Stimulated activated naive CD8-positive, alpha-beta T cell treated with anti-CD3 and anti-CD28 coated beads, Interleukin-15, amount 100 ng/mL, for 72 hours (primary cell): ENCODE data around the gene HOXD13.

ENCODE experiments used
- ATAC-seq: fragments of 150-1000 bp; cut with Tn5 transposase; 2 replicates; pipeline ENCODE4 v1.10.0; 2021; ENCODE audit warnings: mild to moderate bottlenecking, moderate library complexity
- DNase-seq, 2 donors: peaks; one replicate each; pipeline ENCODE4 v3.0.0; 2021 to 2022
- H3K27ac Mint-ChIP-seq, 2 donors: one replicate each; pipeline ENCODE4 v1.8.0; 2022; ENCODE audit warnings: mild to moderate bottlenecking in 2 of 2, mixed read lengths in 2 of 2, moderate library complexity in 2 of 2
- H3K27me3 Mint-ChIP-seq: one replicate; pipeline ENCODE4 v1.8.0; 2022; ENCODE audit warnings: mixed read lengths
- H3K4me1 Mint-ChIP-seq: one replicate; pipeline ENCODE4 v1.8.0; 2022; ENCODE audit warnings: mild to moderate bottlenecking, mixed read lengths
- H3K4me3 Mint-ChIP-seq, 2 donors: one replicate each; pipeline ENCODE4 v1.8.0; 2022; ENCODE audit warnings: mild to moderate bottlenecking in 2 of 2, mixed read lengths in 2 of 2, moderate library complexity in 1 of 2
- H3K9me3 Mint-ChIP-seq, 2 donors: one replicate each; pipeline ENCODE4 v1.8.0; 2022; ENCODE audit warnings: mixed read lengths in 2 of 2

The HOXD13 gene

DNA sequence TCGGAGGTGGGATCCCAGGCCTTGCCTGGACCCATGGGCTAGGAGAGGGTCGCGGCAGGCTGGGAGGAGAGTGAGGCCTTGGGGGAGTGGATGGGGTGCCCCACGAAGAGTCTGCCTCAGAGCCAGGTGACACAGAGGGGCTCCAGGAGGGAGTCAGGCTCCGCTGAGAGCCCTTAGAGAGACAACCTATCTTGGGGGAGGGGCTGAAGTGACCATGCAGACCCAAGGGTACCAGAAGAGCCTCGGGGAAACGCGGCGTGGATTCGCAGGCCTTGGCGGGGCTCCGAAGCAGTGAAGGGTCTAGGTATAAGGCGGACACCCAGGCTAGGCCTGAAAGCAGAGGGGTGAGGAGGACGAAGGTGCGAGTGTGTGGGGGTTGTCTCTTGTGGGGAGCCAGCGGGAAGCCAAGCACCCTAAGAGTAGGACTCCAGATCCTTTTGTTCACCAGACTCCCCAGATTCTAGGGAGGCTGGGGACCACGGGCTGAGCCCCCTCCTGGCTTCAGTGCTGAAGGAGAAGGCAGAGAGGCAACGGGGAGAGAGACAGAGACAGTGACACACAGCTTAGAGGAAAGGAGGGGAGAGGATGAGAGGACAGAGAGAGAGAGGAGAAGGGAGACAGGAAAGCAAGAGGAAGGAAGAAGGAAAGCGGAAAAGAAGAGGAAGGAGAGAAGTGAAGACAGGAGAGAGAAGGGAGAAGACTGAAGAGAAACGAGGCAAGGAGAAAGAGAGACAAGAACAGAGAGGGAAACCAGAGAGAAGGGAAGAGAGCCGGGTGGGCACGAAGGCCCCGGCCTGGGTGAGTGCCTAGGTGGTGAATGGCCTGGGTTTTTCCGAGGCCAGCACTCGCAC is 13.4 kb downstream of the HOXD13 start:
- Mint-ChIP-seq H3K27ac (no peak overlapping the region), H3K9me3 (no peaks in the 10 kb centered on the region), H3K4me1 (peaks cover 44% of the 10 kb centered on the region), H3K4me3 (peak overlapping the region; percentile 49 to 58), H3K27me3 (peaks cover 95% of the 10 kb centered on the region)
- ATAC-seq (peak; percentile 31), DNase-seq (peak in 1 of 2 donors; percentile 6)

DNA sequence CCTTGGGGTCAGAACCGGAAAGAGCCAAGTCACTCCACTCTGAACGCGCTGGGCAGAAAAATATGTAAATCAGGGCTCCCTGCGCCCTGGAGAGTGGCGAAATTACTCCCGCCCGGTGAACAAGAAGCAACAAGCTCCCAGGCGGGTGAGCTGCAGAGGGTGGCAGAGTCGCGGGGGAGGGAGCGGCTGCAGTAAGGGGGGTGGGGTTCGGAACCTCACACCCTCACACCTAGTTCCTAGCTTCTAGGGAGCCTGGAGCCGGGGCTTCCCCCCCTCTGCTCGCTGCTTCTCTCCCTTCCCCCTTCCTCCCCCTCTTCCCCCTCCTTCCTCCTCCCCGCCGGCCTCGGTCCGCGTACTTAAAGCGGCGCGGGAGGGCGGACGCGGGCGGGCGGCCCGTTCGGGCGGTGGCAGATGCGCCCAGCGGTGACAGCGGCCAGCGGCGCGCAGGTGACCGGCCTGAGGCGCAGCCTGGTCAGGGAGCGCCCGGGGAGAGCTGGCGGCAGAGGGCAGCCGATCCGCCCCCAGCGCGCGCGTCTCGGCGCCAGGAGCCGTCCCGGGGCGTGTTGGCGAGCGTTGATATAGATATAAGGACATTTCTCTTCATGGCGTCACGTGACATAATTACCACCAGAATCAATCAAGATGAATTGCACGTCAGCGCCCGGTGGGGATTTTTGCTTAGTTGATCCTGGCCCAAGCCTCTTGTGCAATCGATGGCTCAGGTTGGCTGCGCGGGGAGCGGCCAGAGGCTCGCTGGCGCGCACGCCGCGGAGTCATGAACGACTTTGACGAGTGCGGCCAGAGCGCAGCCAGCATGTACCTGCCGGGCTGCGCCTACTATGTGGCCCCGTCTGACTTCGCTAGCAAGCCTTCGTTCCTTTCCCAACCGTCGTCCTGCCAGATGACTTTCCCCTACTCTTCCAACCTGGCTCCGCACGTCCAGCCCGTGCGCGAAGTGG is 14.3 kb downstream of the HOXD13 start, which contains the start of gene HOXD11:
Gene HOXD11 (plus strand): TSS at position 700 of the 959 bp plus-strand sequence. CDS start 76 bp downstream, at position 776.
- Mint-ChIP-seq H3K9me3 (no peaks in the 10 kb centered on the region), H3K27ac (no peak within 1 kb of the TSS), H3K27me3 (peaks cover 95% of the 10 kb centered on the region), H3K4me3 (peak within 1 kb of the TSS; percentile 62 to 77), H3K4me1 (peaks cover 48% of the 10 kb centered on the region)
- ATAC-seq (peak; percentile 61), DNase-seq (no peak)

DNA sequence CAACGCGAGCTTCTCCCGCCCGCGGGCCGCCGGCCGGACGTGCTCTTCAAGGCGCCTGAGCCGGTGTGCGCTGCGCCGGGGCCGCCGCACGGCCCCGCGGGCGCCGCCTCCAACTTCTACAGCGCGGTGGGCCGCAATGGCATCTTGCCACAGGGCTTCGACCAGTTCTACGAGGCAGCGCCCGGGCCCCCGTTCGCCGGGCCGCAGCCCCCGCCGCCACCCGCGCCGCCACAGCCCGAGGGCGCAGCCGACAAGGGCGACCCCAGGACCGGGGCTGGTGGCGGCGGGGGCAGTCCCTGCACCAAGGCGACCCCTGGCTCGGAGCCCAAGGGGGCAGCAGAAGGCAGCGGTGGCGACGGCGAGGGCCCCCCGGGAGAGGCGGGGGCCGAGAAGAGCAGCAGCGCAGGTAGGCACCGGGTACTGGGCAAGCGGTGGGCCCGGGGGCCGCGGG is 15.2 kb downstream of the HOXD13 start:
- peaks cover 48% of the 10 kb centered on the region for H3K4me1 Mint-ChIP-seq
- DNase-seq = no peak
- ATAC-seq = no peak
- no peak overlapping the region for H3K27ac Mint-ChIP-seq
- H3K27me3 Mint-ChIP-seq = peaks cover 95% of the 10 kb centered on the region
- no peak overlapping the region for H3K4me3 Mint-ChIP-seq
- H3K9me3 Mint-ChIP-seq = no peaks in the 10 kb centered on the region

DNA sequence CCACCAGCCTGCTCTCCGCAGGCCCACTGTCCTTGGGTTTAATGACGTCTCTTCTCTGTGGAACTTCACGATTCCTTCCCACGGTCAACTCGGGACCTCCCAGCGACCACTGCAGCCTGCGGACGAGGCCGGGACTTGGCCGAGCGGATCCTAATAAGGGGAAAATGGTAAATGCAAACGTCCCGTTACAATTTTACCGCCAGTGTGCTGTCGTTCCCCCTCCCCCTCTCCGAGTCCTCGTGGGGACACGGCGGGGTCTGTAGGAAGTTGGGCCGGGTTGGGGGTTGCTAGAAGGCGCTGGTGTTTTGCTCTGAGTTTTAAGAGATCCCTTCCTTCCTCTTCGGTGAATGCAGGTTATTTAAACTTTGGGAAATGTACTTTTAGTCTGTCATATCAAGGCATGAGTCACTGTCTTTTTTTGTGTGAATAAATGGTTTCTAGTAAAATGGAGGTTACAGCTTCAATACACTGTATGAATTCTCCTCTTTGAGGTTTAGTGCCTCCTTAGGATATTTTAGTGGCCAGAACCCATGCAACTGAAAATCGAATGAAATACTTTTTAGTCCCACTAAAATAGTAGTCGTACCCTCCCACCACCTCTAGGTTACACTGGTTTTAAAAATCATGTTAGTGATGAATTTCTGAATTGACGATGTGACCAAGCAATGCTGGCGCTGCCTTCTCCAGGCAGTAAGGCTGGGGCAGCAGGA is 16.8 kb downstream of the HOXD13 start:
- no peak for DNase-seq

DNA sequence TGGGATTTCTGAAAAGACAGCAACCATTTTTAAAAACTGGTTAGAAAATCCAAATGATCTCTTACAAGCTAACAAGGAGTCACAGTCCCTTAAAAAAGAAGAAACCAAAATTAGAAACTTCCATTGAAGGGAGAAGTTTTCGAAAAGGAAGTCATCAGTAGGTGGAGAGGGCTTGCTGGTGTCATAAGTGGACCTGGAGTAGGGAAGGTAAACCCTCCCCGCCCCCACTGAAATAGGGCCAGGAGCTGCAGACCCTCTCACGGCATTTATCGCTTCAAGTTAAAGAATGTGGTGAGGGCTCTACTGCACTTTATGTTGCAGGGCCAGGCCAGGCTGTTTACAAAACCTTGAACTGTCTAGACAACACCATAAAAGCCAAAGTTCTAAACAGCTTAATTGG is 17.4 kb downstream of the HOXD13 start:
- ATAC-seq = no peak
- H3K4me3 Mint-ChIP-seq = no peak overlapping the region

More for the DNA sequence above, 16.8 kb downstream of the HOXD13 start:
- ATAC-seq = no peak
- H3K4me3 Mint-ChIP-seq = peak overlapping the region; percentile 10 to 49
- H3K27me3 Mint-ChIP-seq = peaks cover 95% of the 10 kb centered on the region
- H3K27ac Mint-ChIP-seq = peak overlapping the region in 1 of 2 donors; percentile 42
- H3K9me3 Mint-ChIP-seq = no peaks in the 10 kb centered on the region
- peaks cover 41% of the 10 kb centered on the region for H3K4me1 Mint-ChIP-seq

DNA sequence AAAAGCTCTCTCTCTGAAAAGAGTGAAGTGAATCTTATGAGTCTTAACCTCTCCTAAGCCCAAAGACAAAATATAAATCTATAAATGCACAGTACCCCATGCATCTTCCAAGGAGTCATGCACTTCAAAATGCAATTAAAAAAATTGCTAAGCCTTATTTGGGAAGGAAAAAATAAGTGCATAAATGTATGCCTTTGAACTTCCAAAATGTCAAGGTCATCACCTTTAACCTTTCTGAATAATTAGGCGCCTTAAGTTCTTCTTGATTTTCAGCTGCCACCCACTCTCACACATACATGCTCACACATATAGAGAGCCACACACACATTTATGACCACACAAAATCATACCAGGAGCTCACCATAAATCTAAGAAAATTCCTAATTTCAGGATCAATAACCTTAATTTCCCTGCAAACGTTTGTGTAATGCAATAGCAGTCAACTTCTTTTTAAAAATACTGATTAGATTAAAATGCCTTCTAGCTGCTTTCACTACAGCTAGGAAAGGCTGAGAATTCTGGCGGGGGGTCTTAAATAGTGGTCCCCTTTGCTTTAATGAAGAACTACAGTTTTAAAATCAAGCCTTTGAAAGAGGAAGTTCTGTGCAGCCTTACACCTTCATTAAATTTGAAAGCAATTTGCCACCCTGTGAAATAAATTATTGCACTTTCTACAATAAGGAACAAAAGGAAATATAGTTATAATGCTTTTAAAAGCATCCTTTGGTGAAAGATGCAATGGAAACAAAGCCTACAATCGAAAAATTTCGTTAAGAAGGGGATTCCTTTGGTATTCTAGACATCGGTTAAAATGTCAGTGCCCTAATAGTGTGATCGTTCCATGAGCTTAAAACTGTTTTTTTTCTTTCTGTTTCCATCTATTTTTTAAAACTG is 18.1 kb downstream of the HOXD13 start:
- Mint-ChIP-seq H3K4me1 (peaks cover 28% of the 10 kb centered on the region), H3K27me3 (peaks cover 92% of the 10 kb centered on the region), H3K4me3 (no peak overlapping the region), H3K27ac (no peak overlapping the region), H3K9me3 (no peaks in the 10 kb centered on the region)
- ATAC-seq (no peak), DNase-seq (no peak)

More for the DNA sequence above, 17.4 kb downstream of the HOXD13 start:
- H3K27ac Mint-ChIP-seq = no peak overlapping the region
- peaks cover 35% of the 10 kb centered on the region for H3K4me1 Mint-ChIP-seq
- peaks cover 95% of the 10 kb centered on the region for H3K27me3 Mint-ChIP-seq
- DNase-seq = no peak
- no peaks in the 10 kb centered on the region for H3K9me3 Mint-ChIP-seq

DNA sequence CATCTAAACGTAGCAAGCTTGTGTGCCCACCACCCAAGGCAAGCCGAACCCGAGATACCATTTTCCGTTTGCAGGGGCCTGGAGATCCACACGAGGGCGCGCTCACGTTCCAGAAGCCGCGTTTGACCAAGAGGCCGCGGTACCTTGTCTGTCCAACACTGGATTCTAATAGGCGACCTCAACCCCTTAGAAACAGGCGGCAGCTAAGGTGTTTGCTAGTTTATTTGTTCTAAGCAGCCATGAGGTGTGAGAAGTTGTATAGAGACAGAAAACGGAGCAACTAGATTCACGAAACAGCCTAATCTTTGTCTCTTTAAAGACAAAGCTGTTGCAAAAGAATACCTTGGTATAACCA is 18.8 kb downstream of the HOXD13 start:
- Mint-ChIP-seq H3K27ac (peak overlapping the region in 1 of 2 donors; percentile 67), H3K4me3 (no peak overlapping the region), H3K9me3 (no peaks in the 10 kb centered on the region), H3K27me3 (peaks cover 92% of the 10 kb centered on the region), H3K4me1 (peaks cover 22% of the 10 kb centered on the region)
- DNase-seq = peak in 1 of 2 donors; percentile 41
- no peak for ATAC-seq

DNA sequence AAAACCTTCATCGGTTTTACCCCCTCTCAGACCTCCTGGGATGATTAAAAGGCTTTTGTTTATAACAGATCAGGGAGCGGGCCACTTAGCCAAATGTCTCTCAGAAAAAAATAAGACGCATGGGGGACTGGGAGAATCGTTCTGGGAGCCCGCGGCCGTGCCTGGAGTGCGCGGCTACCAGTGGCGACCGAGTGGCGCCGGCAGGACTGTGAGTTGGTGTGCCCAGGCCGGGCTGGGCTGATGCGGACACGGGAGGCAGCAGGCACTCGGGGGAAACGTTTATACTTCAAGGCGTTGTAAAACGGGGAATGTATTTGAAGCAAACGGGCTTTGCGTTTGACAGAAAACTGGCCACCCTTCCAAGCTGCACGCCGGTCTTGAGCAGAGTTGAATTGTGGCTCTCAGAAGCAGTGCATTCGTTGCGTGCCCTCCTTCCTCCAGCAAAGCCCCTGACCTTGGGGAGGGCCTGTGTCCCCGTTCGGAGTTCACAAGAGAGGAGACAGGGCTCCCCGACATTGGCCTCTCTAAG is 19.4 kb downstream of the HOXD13 start:
- ATAC-seq (no peak), DNase-seq (no peak)
- H3K4me1 Mint-ChIP-seq = peaks cover 19% of the 10 kb centered on the region
- H3K4me3 Mint-ChIP-seq = no peak overlapping the region
- H3K27me3 Mint-ChIP-seq = peaks cover 92% of the 10 kb centered on the region
- peaks cover 0 to 5% of the 10 kb centered on the region in 2 donors for H3K9me3 Mint-ChIP-seq
- peak overlapping the region in 1 of 2 donors; percentile 95 for H3K27ac Mint-ChIP-seq

DNA sequence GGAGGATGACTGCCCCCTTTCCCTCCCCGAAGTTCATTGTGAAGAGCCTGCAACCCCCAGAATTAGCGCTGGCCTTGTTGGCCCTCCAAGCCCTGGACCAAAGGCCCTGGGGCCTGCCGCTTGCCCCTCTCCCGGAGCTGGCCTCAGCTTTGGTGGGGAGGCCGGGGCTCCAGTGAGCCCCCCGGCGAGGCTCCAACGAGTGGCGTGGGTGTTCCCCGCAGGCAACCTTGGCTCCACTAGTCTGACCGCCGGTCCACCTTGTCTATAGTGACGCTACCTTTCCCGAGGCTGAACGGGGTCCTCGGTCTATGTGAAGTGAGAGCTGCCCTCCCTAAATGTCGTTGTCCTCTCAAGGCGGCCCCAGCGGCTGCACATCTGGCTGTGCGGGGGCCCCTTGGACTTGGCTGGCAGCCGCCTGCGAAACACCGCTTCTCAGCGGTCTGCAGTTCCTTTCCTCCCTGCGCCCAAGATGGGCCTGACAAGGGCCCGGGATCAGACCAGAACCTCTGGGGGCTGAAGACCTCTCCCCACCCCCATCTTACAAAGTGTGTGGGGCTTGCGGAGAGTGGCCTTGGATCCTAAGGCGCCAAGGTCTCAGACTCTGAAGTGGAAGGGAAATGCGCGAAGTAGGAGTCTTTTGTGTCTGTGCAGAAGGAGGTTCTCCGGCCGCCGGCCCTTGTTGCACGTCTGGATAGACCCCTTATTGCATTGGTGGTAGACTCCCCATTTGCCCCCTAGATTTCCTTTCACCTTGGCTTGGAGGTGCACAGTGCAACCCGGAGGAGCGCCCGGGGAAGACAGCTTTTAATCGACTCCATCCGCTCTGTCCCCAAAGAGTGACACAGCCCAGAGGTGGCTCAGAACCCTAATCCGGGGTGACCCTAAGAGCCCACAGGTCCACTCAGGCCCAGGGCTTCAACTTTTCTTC is 20.1 kb downstream of the HOXD13 start:
- peak overlapping the region in 1 of 2 donors; percentile 91 for H3K27ac Mint-ChIP-seq
- H3K4me3 Mint-ChIP-seq = no peak overlapping the region
- peaks cover 0 to 11% of the 10 kb centered on the region in 2 donors for H3K9me3 Mint-ChIP-seq
- no peak for DNase-seq
- peaks cover 93% of the 10 kb centered on the region for H3K27me3 Mint-ChIP-seq
- H3K4me1 Mint-ChIP-seq = peaks cover 19% of the 10 kb centered on the region
- ATAC-seq = no peak

DNA sequence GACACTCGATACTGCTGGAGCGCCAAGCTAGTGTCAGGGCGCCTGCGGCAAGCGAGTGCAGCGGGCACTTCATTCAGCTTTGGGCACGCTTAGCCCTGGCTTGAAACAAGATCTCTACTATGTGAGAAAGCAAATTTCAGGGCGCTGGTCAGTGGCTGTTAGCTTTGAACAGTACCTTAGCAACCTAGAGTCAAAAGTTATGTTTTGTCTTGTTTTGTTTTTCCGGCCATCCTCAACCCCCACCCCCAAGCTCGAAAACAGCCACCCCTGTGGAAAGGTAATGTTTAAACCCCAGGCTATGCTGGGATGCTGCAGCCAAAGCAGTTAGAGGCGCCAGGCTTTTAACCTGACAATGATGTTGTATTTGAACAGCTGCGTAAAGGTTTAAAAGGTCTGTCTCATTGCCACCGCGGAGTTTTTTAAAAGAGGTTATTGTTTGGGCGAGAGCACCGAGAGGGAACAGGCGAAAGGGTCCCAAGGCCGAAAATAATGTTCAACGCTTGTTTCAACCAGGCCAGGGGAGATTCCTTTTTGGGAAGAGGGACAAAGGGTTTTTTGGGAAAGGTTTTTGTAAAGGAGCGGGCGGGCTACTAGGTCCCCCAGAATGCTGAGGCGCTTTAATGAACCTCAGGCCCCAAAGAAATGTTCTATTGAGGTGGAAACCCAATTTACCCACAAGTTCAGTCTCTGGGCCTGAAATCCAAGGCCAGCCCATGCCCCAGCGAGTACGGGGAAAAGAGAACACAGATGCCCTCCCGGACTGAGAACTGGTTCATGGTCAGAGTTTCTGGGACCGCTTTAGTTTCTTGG is 21.8 kb downstream of the HOXD13 start:
- Mint-ChIP-seq H3K4me1 (peaks cover 23% of the 10 kb centered on the region), H3K27me3 (peaks cover 97% of the 10 kb centered on the region), H3K9me3 (peaks cover 8 to 11% of the 10 kb centered on the region in 2 donors), H3K27ac (no peak overlapping the region), H3K4me3 (no peak overlapping the region)
- ATAC-seq = no peak
- no peak for DNase-seq

DNA sequence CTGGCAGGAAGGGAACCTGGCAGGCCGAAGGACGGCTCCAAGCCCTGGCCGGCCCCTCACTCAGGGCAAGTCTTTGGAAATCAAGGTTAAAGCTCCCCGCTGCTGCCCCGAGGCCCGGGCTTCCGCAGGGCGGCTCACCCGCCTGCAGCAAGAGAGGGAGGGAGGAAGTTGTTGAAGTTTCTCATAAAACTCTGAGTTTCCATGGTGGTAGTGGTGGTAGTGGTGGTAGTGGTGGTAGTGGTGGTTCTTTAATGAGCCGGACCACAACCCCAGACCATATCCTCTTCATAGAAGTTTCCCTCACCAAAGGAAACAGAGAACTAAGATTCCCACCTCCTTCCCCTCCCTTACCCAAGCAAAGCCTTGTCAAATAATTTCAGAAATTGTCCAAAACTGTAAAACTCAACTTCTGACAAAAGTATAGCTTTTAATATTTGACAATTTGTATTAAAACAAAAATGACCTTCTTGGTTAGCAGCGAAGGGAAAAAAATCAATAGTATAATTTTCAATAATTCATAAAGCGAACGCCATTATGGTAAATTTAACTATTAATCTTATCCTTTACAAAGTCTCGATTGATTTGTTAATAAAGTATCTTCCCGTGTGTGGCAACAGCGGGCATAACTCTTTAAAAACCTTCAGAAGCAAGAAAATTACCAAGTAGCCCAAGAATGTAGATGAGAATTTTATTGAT is 22.6 kb downstream of the HOXD13 start:
- no peak overlapping the region for H3K27ac Mint-ChIP-seq
- peaks cover 8 to 11% of the 10 kb centered on the region in 2 donors for H3K9me3 Mint-ChIP-seq
- peaks cover 97% of the 10 kb centered on the region for H3K27me3 Mint-ChIP-seq
- ATAC-seq (no peak), DNase-seq (no peak)
- peaks cover 19% of the 10 kb centered on the region for H3K4me1 Mint-ChIP-seq
- no peak overlapping the region for H3K4me3 Mint-ChIP-seq
